HepG2 (cell line): ENCODE data around the gene MSMO1. TPM values are rescaled to one million over a fixed set of nuclear protein-coding genes. Genes with fewer than 3 reads are reported as not detected.

Source experiments
- ATAC-seq: fragments of 200-7000 bp; cut with Tn5 transposase; 3 replicates; pipeline ENCODE4 v1.9.1; 2020; ENCODE audit warnings: mild to moderate bottlenecking, moderate library complexity
- BruUV-seq: library from RNA; stranded (reverse); fragments of 400-500 nt; replicated peaks from 2 replicates; lab custom pipeline; 2021; lab: Mats Ljungman, UMichigan
- CTCF ChIA-PET: fragments of 300-600 bp; formaldehyde crosslinking; extraction: SDS; loops from one replicate; lab custom pipeline; 2021; ENCODE audit warnings: low total read pairs, inconsistent platforms, low intra/inter-chr PET ratio; lab: Yijun Ruan, JAX
- POLR2A ChIA-PET: fragments of 350-600 bp; sonication (Branson Sonifier 250); formaldehyde crosslinking; loops from one replicate; lab custom pipeline; 2020; ENCODE audit warnings: antibody characterized with exemption, inconsistent platforms; lab: Yijun Ruan, JAX
- DNase-seq: peaks from one replicate; pipeline ENCODE4 v3.0.0-alpha.2; 2015; ENCODE audit warnings: low spot score
- FAIRE-seq: peaks from 3 replicates; lab custom pipeline; 2011; peaks lifted over from hg19 to GRCh38; lab: Jason Lieb, UNC
- H2AFZ ChIP-seq: one replicate; pipeline ENCODE4 v1.6.1; 2011; ENCODE audit warnings: low read length, inconsistent platforms
- H3K27ac ChIP-seq: fragments of 300-600 bp; 3 replicates; pipeline ENCODE4 v1.8.0; 2011; ENCODE audit warnings: mixed run types, mild to moderate bottlenecking, mixed read lengths, low read length, inconsistent platforms; ENCODE audit not compliant: insufficient read depth; ENCODE audit errors: extremely low read length
- H3K27me3 ChIP-seq, 2 experiments: fragments of 200-600 bp in 1 of 2; 2 replicates in 1 of 2; 3 replicates in 1 of 2; pipeline versions ENCODE4 v1.6.0 to v1.8.0; 2011; ENCODE audit warnings: low read length in 2 of 2, mild to moderate bottlenecking in 2 of 2, moderate library complexity in 2 of 2, inconsistent platforms in 1 of 2; ENCODE audit not compliant: insufficient read depth in 2 of 2, control insufficient read depth in 1 of 2
- H3K36me3 ChIP-seq, 2 experiments: fragments of 200-600 bp in 1 of 2; replicated peaks in 1 of 2; 2 replicates in 1 of 2; 3 replicates in 1 of 2; pipeline versions ENCODE4 v1.5.1 to v1.8.0; 2011; ENCODE audit warnings: low read length in 2 of 2, inconsistent platforms in 1 of 2; ENCODE audit not compliant: insufficient read depth in 2 of 2, control insufficient read depth in 1 of 2
- H3K4me1 ChIP-seq: 2 replicates; pipeline ENCODE4 v1.5.1; 2012; ENCODE audit warnings: low read length, inconsistent platforms; ENCODE audit not compliant: insufficient read depth
- H3K4me2 ChIP-seq: 2 replicates; pipeline ENCODE4 v1.6.0; 2011; ENCODE audit warnings: low read depth, low read length, inconsistent platforms
- H3K4me3 ChIP-seq, 3 experiments: fragments of 200-600 bp in 1 of 3; sonication (generic), shearing (Covaris generic) in 1 of 3; replicated peaks in 1 of 3; 2 replicates each; pipeline ENCODE4 v1.5.1; 2011 to 2016; ENCODE audit warnings: low read length in 3 of 3, inconsistent platforms in 2 of 3, low read depth in 2 of 3, mild to moderate bottlenecking in 2 of 3, control low read depth in 1 of 3, mixed read lengths in 1 of 3; ENCODE audit not compliant: insufficient read depth in 1 of 3
- H3K79me2 ChIP-seq: one replicate; pipeline ENCODE4 v1.6.1; 2011; ENCODE audit warnings: low read length, inconsistent platforms; ENCODE audit not compliant: insufficient read depth
- H3K9ac ChIP-seq: 2 replicates; pipeline ENCODE4 v1.6.0; 2011; ENCODE audit warnings: mild to moderate bottlenecking, low read depth, low read length, inconsistent platforms; ENCODE audit not compliant: insufficient read depth
- H3K9me3 ChIP-seq: 2 replicates; pipeline ENCODE4 v1.5.1; 2012; ENCODE audit warnings: mild to moderate bottlenecking, low read length
- H4K20me1 ChIP-seq: 2 replicates; pipeline ENCODE4 v1.6.0; 2011; ENCODE audit warnings: inconsistent platforms, mild to moderate bottlenecking, low read length, moderate library complexity; ENCODE audit not compliant: insufficient read depth
- ARID4A ChIP-seq: sonication (generic); formaldehyde crosslinking; IDR thresholded peaks from 2 replicates; pipeline ENCODE4 v1.5.0; 2020; ENCODE audit warnings: mild to moderate bottlenecking, missing genetic modification reagents, borderline replicate concordance
- CEBPG ChIP-seq: IDR thresholded peaks from 2 replicates; pipeline ENCODE4 v1.6.1; 2016
- DBP ChIP-seq: sonication (generic); formaldehyde crosslinking; IDR thresholded peaks from 2 replicates; pipeline ENCODE4 v1.4.0; 2020; ENCODE audit warnings: missing genetic modification reagents; ENCODE audit errors: not compliant biosample characterization
- MEIS2 ChIP-seq: sonication (generic); formaldehyde crosslinking; IDR thresholded peaks from 2 replicates; pipeline ENCODE4 v1.9.0; 2021; ENCODE audit warnings: mild to moderate bottlenecking, missing genetic modification reagents
- MLLT10 ChIP-seq: sonication (generic); formaldehyde crosslinking; IDR thresholded peaks from 2 replicates; pipeline ENCODE4 v1.4.0; 2020; ENCODE audit warnings: missing genetic modification reagents
- ONECUT2 ChIP-seq: sonication (generic); formaldehyde crosslinking; IDR thresholded peaks from 2 replicates; pipeline ENCODE4 v1.4.0; 2020; ENCODE audit warnings: missing genetic modification reagents
- SAP130 ChIP-seq: IDR thresholded peaks from 2 replicates; pipeline ENCODE4 v1.6.1; 2016; ENCODE audit warnings: low read depth
- TAF1 ChIP-seq: sonication (generic); formaldehyde crosslinking; IDR thresholded peaks from 2 replicates; pipeline ENCODE4 v1.4.0; 2020; ENCODE audit warnings: missing genetic modification reagents
- ZBTB7A ChIP-seq: sonication (generic); formaldehyde crosslinking; IDR thresholded peaks from 2 replicates; pipeline ENCODE4 v1.8.0; 2022; ENCODE audit warnings: mild to moderate bottlenecking, missing genetic modification reagents
- ZNF460 ChIP-seq: sonication (generic); formaldehyde crosslinking; IDR thresholded peaks from 2 replicates; pipeline ENCODE4 v1.5.1; 2020; ENCODE audit warnings: missing genetic modification reagents, mild to moderate bottlenecking, borderline replicate concordance
- ZZZ3 ChIP-seq: sonication (generic); formaldehyde crosslinking; IDR thresholded peaks from 2 replicates; pipeline ENCODE4 v1.4.0; 2020; ENCODE audit warnings: missing genetic modification reagents, mild to moderate bottlenecking, borderline replicate concordance
- WGBS: methylation state at CpG from one replicate; pipeline ENCODE4 v1.1.6; 2017; ENCODE audit warnings: low lambda C conversion rate; 5-methylcytosine and 5-hydroxymethylcytosine counted together
- in situ Hi-C: cut with HindIII; loops from 2 replicates; pipeline ENCODE4 v1.10.0; 2017; ENCODE audit warnings: low pct_unique_long_range_greater_than_20kb; ENCODE audit not compliant: extremely low pct_ligation_motif_present
- intact Hi-C: fragments of 100-400 bp; cut with micrococcal nuclease; formaldehyde crosslinking; loops from one replicate; pipeline ENCODE4 v1.10.0; 2022; ENCODE audit not compliant: unreplicated experiment
- polyA plus RNA-seq, 8 experiments: library from polyadenylated mRNA; depleted of rRNA in 3 of 8; stranded (reverse) in 7 of 8; unstranded in 1 of 8; fragments of >200 nt; fragmentation: Illumina TruSeq in 4 of 8; extraction: Trizol in 4 of 8; gene quantifications; 2 replicates each; pipeline versions ENCODE4 v1.2.1 to v1.2.3, GENCODE V29; 2011 to 2016; ENCODE audit warnings: low read depth in 4 of 8, missing spikeins in 1 of 8, mixed read lengths in 1 of 8; ENCODE audit not compliant: insufficient read depth in 1 of 8
- total RNA-seq, 5 experiments: library from RNA; depleted of rRNA; stranded (reverse); fragments of >200 nt; fragmentation: Illumina TruSeq; extraction: Trizol; gene quantifications; 2 replicates each; pipeline ENCODE4 v1.2.3, GENCODE V29; 2016; ENCODE audit warnings: low read depth in 1 of 5

Gene MSMO1
- total and polyA plus RNA-seq, 2 of the 13 experiments (the other 11 are each of a cell fraction or from before 2014, with no cell fraction given) = 98.1 to 216 TPM

GRCh38 chr4:165330071-165330470, 2.6 kb downstream of the MSMO1 start:
- WGBS = 56% methylated on average over 2 of the region's 2 CpGs
- Histone ChIP-seq H3K4me2 (peak overlapping the region; percentile 88), H2AFZ (no peak overlapping the region), H4K20me1 (peaks cover 64% of the 10 kb centered on the region), H3K9ac (peak overlapping the region; percentile 96), H3K4me1 (peaks cover 62% of the 10 kb centered on the region), H3K36me3 (peaks cover 0 to 30% of the 10 kb centered on the region in 2 experiments; a peak in 4 of 5 replicates), H3K27ac (peak overlapping the region; percentile 16), H3K79me2 (peaks cover 83% of the 10 kb centered on the region), H3K9me3 (no peaks in the 10 kb centered on the region), H3K27me3 (peaks cover 0 to 5% of the 10 kb centered on the region in 2 experiments; a peak in 1 of 5 replicates), H3K4me3 (peak overlapping the region; percentile 77 to 96 (median 78))
- no peak for DNase-seq
- in situ Hi-C loops (no loop called here), intact Hi-C loops (no loop called here)
- CTCF ChIA-PET = no interaction called here
- FAIRE-seq = no peak
- POLR2A ChIA-PET = no interaction called here
- no TSS peak for BruUV-seq
- ATAC-seq = no peak
- TF ChIP-seq ZZZ3 (CRISPR knock-in tag) = no peak
- peak; percentile 24; the same call in 1 of the 2 replicates for TF ChIP-seq SAP130 (CRISPR knock-in tag)
- TF ChIP-seq MLLT10 = peak; percentile 83; the same call in 1 of the 2 replicates

- peaks cover 89% of the 10 kb centered on the region for H3K79me2 ChIP-seq
- peak overlapping the region; percentile 96 for H3K9ac ChIP-seq
- peaks cover 0 to 35% of the 10 kb centered on the region in 2 experiments; a peak in 4 of 5 replicates for H3K36me3 ChIP-seq
- peak overlapping the region; percentile 77 to 96 (median 78) for H3K4me3 ChIP-seq
- FAIRE-seq = no peak
- WGBS = 39% methylated on average over 5 of the region's 5 CpGs
- peak overlapping the region; percentile 16 for H3K27ac ChIP-seq
- peak overlapping the region; percentile 88 for H3K4me2 ChIP-seq
- ATAC-seq = no peak
- in situ Hi-C loops = no loop called here
- no peak overlapping the region for H2AFZ ChIP-seq
- H3K9me3 ChIP-seq = no peaks in the 10 kb centered on the region
- BruUV-seq = no TSS peak
- CTCF ChIA-PET = no interaction called here
- TF ChIP-seq ZBTB7A (CRISPR knock-in tag) (no peak), MEIS2 (CRISPR knock-in tag) (no peak), DBP (no peak), TAF1 (CRISPR knock-in tag) (0 out of 2 replicates have a peak, but pooled peaks have one; percentile 29), ONECUT2 (0 out of 2 replicates have a peak, but pooled peaks have one; percentile 9), ARID4A (CRISPR knock-in tag) (0 out of 2 replicates have a peak, but pooled peaks have one; percentile 18), ZNF460 (CRISPR knock-in tag) (peak; percentile 20; the same call in 1 of the 2 replicates), MLLT10 (peak; percentile 21; the same call in 1 of the 2 replicates), CEBPG (CRISPR knock-in tag) (peak; percentile 24; the same call in 1 of the 2 replicates)
- H3K4me1 ChIP-seq = peaks cover 62% of the 10 kb centered on the region
- peaks cover 70% of the 10 kb centered on the region for H4K20me1 ChIP-seq
- DNase-seq = no peak
- peaks cover 0 to 5% of the 10 kb centered on the region in 2 experiments; a peak in 1 of 5 replicates for H3K27me3 ChIP-seq
- POLR2A ChIA-PET = interaction anchor here (0.8 kb wide), 1 partner anchor 49 kb away, joined by 3 read pairs; the partner anchor contains the start of gene CPE
- intact Hi-C loops = no loop called here
Measured at GRCh38 chr4:165330666-165331065, 3.2 kb downstream of the MSMO1 start.
